Measurements from ENCODE around the gene ZBTB3.
"Not testable (repeated sequence)": the region's sequence is repeated elsewhere in the genome, so short reads cannot be mapped to it uniquely, and the experiment has no call there.

- TF ChIP-seq CTCF (IDR thresholded peaks at IDR 0.05; ENCODE audit: low read depth, low read length, missing input control); SP1 (IDR thresholded peaks at IDR 0.05); FOXA1 (IDR thresholded peaks at IDR 0.05); REST (IDR thresholded peaks at IDR 0.05); MAX (IDR thresholded peaks at IDR 0.05); YY1 (IDR thresholded peaks at IDR 0.05); NR2F2 (IDR thresholded peaks at IDR 0.05); GABPA (IDR thresholded peaks at IDR 0.05 in 1 of 2, conservative IDR thresholded peaks at IDR 0.05 in 1 of 2); ATF3 (IDR thresholded peaks at IDR 0.05); TAF1 (conservative IDR thresholded peaks at IDR 0.05): not testable (repeated sequence)
Measured at GRCh38 chr11:62760867-62761227, 6.9 kb upstream of the ZBTB3 start.
